Peyer's patch (tissue), 4 donors: ENCODE results near the gene GARIN3. TPM values are rescaled to one million over a fixed set of nuclear protein-coding genes. Genes with fewer than 3 reads are reported as not detected.

Experiments used
- DNase-seq, 3 donors: peaks; one replicate each; pipeline ENCODE4 v3.0.0-alpha.2; 2017 to 2019
- H3K27ac ChIP-seq, 4 donors: fragments of 200-600 bp; sonication (generic); one replicate each; pipeline ENCODE4 v1.5.1; 2016 to 2019
- H3K27me3 ChIP-seq, 2 donors: fragments of 200-600 bp; sonication (generic); one replicate each; pipeline ENCODE4 v1.5.1; 2019
- H3K36me3 ChIP-seq, 3 donors: fragments of 200-600 bp; sonication (generic); one replicate each; pipeline ENCODE4 v1.5.1; 2016 to 2019
- H3K4me1 ChIP-seq, 4 donors: fragments of 200-600 bp; sonication (generic); one replicate each; pipeline ENCODE4 v1.5.1; 2016 to 2019
- H3K4me3 ChIP-seq, 4 donors: fragments of 200-600 bp; sonication (generic); 1 replicate in 3 of 4; 2 replicates in 1 of 4; pipeline ENCODE4 v1.5.1; 2016 to 2019; ENCODE audit warnings: mild to moderate bottlenecking in 1 of 4
- H3K9me3 ChIP-seq, 4 donors: fragments of 200-600 bp; sonication (generic); one replicate each; pipeline ENCODE4 v1.5.1; 2016 to 2019; ENCODE audit warnings: mild to moderate bottlenecking in 1 of 4
- POLR2A ChIP-seq, 2 donors: fragments of 450-650 bp; IDR thresholded peaks; one replicate each; pipeline ENCODE4 v1.5.1; 2017; ENCODE audit warnings: antibody characterized with exemption in 2 of 2, mild to moderate bottlenecking in 2 of 2, moderate library complexity in 2 of 2
- total RNA-seq, 4 donors: library from RNA; depleted of rRNA; stranded (reverse); fragments of >200 nt; gene quantifications; one replicate each; pipeline ENCODE4 v1.1.0, GENCODE V29; 2016
- TF ChIP-seq, protein P1 (sequence below), 6 experiments: fragments of 450-650 bp in 4 of 6; fragments of 200-600 bp in 2 of 6; sonication (generic) in 1 of 6; IDR thresholded peaks; one replicate each; pipeline ENCODE4 v1.5.1; 2017 to 2019; ENCODE audit warnings: antibody characterized with exemption in 6 of 6, mild to moderate bottlenecking in 3 of 6, moderate library complexity in 1 of 6

Gene GARIN3
- total RNA-seq, 4 donors from 2014 or later, result not detected

DNA sequence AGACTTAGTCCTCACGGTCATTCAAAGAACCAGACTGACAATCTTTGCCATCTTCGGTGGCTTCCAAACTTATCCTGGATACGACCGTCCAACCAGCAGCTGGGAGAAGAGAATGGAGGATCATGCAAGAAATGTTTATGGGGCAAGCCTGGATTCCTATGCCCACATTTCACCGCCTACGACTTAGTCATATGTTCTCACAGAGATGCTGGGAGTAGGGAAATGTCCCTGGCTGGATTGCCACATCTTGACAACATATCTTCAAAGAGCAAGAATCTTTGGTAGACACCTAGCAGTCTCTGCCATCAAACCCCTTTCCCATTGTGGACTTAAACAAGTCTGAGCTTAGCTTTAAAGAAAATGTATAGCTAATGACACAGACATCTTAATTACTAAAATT lies 28.4 kb downstream of the GARIN3 start:
- no peak for DNase-seq
- Histone ChIP-seq H3K27ac (no peak overlapping the region), H3K27me3 (no peaks in the 10 kb centered on the region), H3K4me1 (peaks cover 0 to 12% (median 0%) of the 10 kb centered on the region in 4 donors), H3K9me3 (no peaks in the 10 kb centered on the region), H3K36me3 (peaks cover 0 to 18% (median 0%) of the 10 kb centered on the region in 3 donors), H3K4me3 (no peak overlapping the region)
- TF ChIP-seq POLR2A (IDR thresholded peaks at IDR 0.05), result no peak
- TF ChIP-seq, protein P1, sequence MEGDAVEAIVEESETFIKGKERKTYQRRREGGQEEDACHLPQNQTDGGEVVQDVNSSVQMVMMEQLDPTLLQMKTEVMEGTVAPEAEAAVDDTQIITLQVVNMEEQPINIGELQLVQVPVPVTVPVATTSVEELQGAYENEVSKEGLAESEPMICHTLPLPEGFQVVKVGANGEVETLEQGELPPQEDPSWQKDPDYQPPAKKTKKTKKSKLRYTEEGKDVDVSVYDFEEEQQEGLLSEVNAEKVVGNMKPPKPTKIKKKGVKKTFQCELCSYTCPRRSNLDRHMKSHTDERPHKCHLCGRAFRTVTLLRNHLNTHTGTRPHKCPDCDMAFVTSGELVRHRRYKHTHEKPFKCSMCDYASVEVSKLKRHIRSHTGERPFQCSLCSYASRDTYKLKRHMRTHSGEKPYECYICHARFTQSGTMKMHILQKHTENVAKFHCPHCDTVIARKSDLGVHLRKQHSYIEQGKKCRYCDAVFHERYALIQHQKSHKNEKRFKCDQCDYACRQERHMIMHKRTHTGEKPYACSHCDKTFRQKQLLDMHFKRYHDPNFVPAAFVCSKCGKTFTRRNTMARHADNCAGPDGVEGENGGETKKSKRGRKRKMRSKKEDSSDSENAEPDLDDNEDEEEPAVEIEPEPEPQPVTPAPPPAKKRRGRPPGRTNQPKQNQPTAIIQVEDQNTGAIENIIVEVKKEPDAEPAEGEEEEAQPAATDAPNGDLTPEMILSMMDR (IDR thresholded peaks at IDR 0.05), result no peak

- Histone ChIP-seq H3K27me3 (no peaks in the 10 kb centered on the region), H3K4me3 (no peak overlapping the region), H3K36me3 (peaks cover 0 to 5% (median 0%) of the 10 kb centered on the region in 3 donors), H3K9me3 (no peaks in the 10 kb centered on the region), H3K27ac (no peak overlapping the region), H3K4me1 (no peaks in the 10 kb centered on the region)
- no peak for DNase-seq
- TF ChIP-seq, protein P1 (IDR thresholded peaks at IDR 0.05), result no peak
- no peak for TF ChIP-seq POLR2A (IDR thresholded peaks at IDR 0.05)
Measured at GRCh38 chr5:157132281-157132612, 33.8 kb downstream of the GARIN3 start.

DNA sequence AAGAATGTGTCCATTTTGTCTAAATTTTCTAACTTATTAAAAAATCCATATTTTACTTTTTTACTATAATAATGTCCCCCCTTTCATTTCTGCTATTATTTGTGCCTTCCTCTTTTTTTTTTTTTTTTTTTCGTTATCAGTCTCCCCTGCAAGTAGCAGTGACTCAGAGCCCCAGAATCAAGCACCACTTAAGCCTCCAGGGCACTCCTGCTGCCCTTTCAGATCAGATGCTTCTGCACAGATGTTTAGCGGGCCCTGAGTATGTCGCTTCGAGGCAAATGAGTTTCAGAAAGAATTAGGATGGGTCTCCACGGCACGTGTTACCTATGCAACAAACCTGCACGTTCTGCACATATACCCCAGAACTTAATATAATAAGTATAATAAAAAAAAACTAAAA lies 35.1 kb downstream of the GARIN3 start:
- TF ChIP-seq POLR2A (IDR thresholded peaks at IDR 0.05), result no peak
- TF ChIP-seq, protein P1 (IDR thresholded peaks at IDR 0.05), result no peak
- H3K4me3 ChIP-seq, result no peak overlapping the region
- H3K27ac ChIP-seq, result no peak overlapping the region
- no peak for DNase-seq
- no peaks in the 10 kb centered on the region for H3K36me3 ChIP-seq
- no peaks in the 10 kb centered on the region for H3K9me3 ChIP-seq
- H3K27me3 ChIP-seq, result no peaks in the 10 kb centered on the region
- H3K4me1 ChIP-seq, result no peaks in the 10 kb centered on the region

GRCh38 chr5:157121709-157122108 lies 44.4 kb downstream of the GARIN3 start:
- TF ChIP-seq, protein P1 (IDR thresholded peaks at IDR 0.05), result no peak
- TF ChIP-seq POLR2A (IDR thresholded peaks at IDR 0.05), result no peak
- H3K27ac ChIP-seq, result no peak overlapping the region
- no peaks in the 10 kb centered on the region for H3K4me1 ChIP-seq
- H3K9me3 ChIP-seq, result peaks cover 0 to 5% (median 0%) of the 10 kb centered on the region in 4 donors
- H3K27me3 ChIP-seq, result no peaks in the 10 kb centered on the region
- no peak for DNase-seq
- H3K36me3 ChIP-seq, result no peaks in the 10 kb centered on the region
- H3K4me3 ChIP-seq, result no peak overlapping the region

DNA sequence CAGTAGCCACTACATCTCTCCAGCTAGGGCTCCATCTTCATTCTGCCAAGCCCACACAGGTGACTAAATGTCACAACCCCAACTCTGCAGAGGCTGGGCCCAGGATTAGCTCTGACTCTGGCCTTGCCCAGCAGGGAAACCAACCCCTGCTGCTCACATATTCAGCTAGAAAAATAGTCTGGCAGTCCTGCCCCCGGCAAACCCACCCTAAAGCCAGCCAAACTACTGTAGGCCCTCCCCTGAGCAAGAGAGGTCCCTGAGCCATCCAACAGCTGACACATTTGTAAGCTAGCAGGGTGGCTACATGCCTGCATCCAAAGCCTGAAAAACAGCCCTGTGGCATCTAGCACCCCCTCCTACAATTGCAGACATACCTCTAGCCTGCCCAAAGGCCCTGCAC lies 46.0 kb downstream of the GARIN3 start:
- H3K27ac ChIP-seq, result no peak overlapping the region

More for the DNA sequence above, 46.0 kb downstream of the GARIN3 start:
- no peaks in the 10 kb centered on the region for H3K27me3 ChIP-seq
- H3K4me1 ChIP-seq, result no peaks in the 10 kb centered on the region
- H3K4me3 ChIP-seq, result no peak overlapping the region
- H3K36me3 ChIP-seq, result no peaks in the 10 kb centered on the region
- TF ChIP-seq POLR2A (IDR thresholded peaks at IDR 0.05), result no peak
- TF ChIP-seq, protein P1 (IDR thresholded peaks at IDR 0.05), result no peak
- DNase-seq, result no peak
- peaks cover 0 to 5% (median 0%) of the 10 kb centered on the region in 4 donors for H3K9me3 ChIP-seq
